ENCODE data around the gene OSBPL10. TPM values are rescaled to one million over a fixed set of nuclear protein-coding genes. Genes with fewer than 3 reads are reported as not detected.

The OSBPL10 gene
- polyA plus RNA-seq, 1 donor from 2014 or later, result 2.0 TPM

DNA sequence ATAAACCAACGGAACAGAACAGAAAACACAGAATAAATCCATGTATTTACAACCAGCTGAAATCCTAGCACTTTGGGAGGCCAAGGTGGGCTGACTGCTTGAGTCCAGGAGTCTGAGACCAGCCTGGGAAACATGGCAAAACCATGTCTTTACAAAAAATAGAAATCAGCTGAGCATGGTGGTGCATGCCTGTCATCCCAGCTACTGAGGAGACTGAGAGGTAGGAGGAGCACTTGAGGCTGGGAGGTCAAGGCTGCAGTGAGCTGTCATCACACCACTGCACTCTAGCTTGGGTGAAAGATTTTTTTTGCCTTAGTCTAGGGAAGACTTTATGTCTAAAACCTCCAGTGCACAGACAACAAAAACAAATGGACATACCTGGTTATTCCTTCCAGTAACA, 327.6 kb downstream of the OSBPL10 start:
- Histone ChIP-seq H3F3A (ENCODE audit: insufficient read depth, low read length, poor library complexity, severe bottlenecking) (no peaks in the 10 kb centered on the region), H3K36me3 (ENCODE audit: insufficient read depth, low read length) (peaks cover 2% of the 10 kb centered on the region), H3K9me2 (ENCODE audit: insufficient read depth, low read length) (no peaks in the 10 kb centered on the region), H2AFZ (ENCODE audit: low read depth, low read length) (no peak overlapping the region), H3K4me2 (ENCODE audit: low read length) (no peak overlapping the region), H3K79me2 (replicated peaks; ENCODE audit: insufficient read depth, low read length) (no peaks in the 10 kb centered on the region), H3K4me3 (ENCODE audit: low read length) (no peak overlapping the region), H3K9ac (ENCODE audit: low read length) (no peak overlapping the region), H3K9me3 (ENCODE audit: low read length) (peaks cover 4% of the 10 kb centered on the region), H3K27me3 (ENCODE audit: insufficient read depth, low read depth, low read length) (no peaks in the 10 kb centered on the region), H4K20me1 (ENCODE audit: insufficient read depth) (no peaks in the 10 kb centered on the region), H3K27ac (ENCODE audit: low read length) (no peak overlapping the region)
- TF ChIP-seq TAF1 (IDR thresholded peaks at IDR 0.05; ENCODE audit: low read depth) (no peak), SMC3 (conservative IDR thresholded peaks at IDR 0.05; ENCODE audit: poor library complexity) (no peak), EZH2 (IDR thresholded peaks at IDR 0.05; ENCODE audit: borderline replicate concordance, insufficient read depth, low read length, poor library complexity, severe bottlenecking) (no peak), RAD21 (conservative IDR thresholded peaks at IDR 0.05) (no peak), EP300 (conservative IDR thresholded peaks at IDR 0.05; ENCODE audit: poor library complexity, severe bottlenecking) (no peak), CTCF (IDR thresholded peaks at IDR 0.05; ENCODE audit: poor library complexity, severe bottlenecking) (no peak), POLR2AphosphoS5 (IDR thresholded peaks at IDR 0.05) (no peak), MXI1 (conservative IDR thresholded peaks at IDR 0.05; ENCODE audit: poor library complexity, severe bottlenecking) (no peak)
- TF ChIP-seq, protein P1, sequence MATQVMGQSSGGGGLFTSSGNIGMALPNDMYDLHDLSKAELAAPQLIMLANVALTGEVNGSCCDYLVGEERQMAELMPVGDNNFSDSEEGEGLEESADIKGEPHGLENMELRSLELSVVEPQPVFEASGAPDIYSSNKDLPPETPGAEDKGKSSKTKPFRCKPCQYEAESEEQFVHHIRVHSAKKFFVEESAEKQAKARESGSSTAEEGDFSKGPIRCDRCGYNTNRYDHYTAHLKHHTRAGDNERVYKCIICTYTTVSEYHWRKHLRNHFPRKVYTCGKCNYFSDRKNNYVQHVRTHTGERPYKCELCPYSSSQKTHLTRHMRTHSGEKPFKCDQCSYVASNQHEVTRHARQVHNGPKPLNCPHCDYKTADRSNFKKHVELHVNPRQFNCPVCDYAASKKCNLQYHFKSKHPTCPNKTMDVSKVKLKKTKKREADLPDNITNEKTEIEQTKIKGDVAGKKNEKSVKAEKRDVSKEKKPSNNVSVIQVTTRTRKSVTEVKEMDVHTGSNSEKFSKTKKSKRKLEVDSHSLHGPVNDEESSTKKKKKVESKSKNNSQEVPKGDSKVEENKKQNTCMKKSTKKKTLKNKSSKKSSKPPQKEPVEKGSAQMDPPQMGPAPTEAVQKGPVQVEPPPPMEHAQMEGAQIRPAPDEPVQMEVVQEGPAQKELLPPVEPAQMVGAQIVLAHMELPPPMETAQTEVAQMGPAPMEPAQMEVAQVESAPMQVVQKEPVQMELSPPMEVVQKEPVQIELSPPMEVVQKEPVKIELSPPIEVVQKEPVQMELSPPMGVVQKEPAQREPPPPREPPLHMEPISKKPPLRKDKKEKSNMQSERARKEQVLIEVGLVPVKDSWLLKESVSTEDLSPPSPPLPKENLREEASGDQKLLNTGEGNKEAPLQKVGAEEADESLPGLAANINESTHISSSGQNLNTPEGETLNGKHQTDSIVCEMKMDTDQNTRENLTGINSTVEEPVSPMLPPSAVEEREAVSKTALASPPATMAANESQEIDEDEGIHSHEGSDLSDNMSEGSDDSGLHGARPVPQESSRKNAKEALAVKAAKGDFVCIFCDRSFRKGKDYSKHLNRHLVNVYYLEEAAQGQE (IDR thresholded peaks at IDR 0.05; ENCODE audit: borderline replicate concordance), result no peak

- Histone ChIP-seq H3K27me3 (ENCODE audit: insufficient read depth, low read depth, low read length) (no peaks in the 10 kb centered on the region), H4K20me1 (ENCODE audit: insufficient read depth) (no peaks in the 10 kb centered on the region), H3K4me3 (ENCODE audit: low read length) (no peak overlapping the region), H3K9me2 (ENCODE audit: insufficient read depth, low read length) (no peaks in the 10 kb centered on the region), H3K9ac (ENCODE audit: low read length) (no peak overlapping the region), H2AFZ (ENCODE audit: low read depth, low read length) (no peak overlapping the region), H3K27ac (ENCODE audit: low read length) (no peak overlapping the region), H3K36me3 (ENCODE audit: insufficient read depth, low read length) (peaks cover 5% of the 10 kb centered on the region), H3F3A (ENCODE audit: insufficient read depth, low read length, poor library complexity, severe bottlenecking) (no peaks in the 10 kb centered on the region), H3K9me3 (ENCODE audit: low read length) (peaks cover 4% of the 10 kb centered on the region), H3K4me2 (ENCODE audit: low read length) (no peak overlapping the region), H3K79me2 (replicated peaks; ENCODE audit: insufficient read depth, low read length) (no peaks in the 10 kb centered on the region)
- TF ChIP-seq EZH2 (IDR thresholded peaks at IDR 0.05; ENCODE audit: borderline replicate concordance, insufficient read depth, low read length, poor library complexity, severe bottlenecking), result no peak
- TF ChIP-seq, protein P1 (IDR thresholded peaks at IDR 0.05; ENCODE audit: borderline replicate concordance), result no peak
- TF ChIP-seq RAD21 (conservative IDR thresholded peaks at IDR 0.05), result no peak
- TF ChIP-seq POLR2AphosphoS5 (IDR thresholded peaks at IDR 0.05), result no peak
- TF ChIP-seq EP300 (conservative IDR thresholded peaks at IDR 0.05; ENCODE audit: poor library complexity, severe bottlenecking), result no peak
- TF ChIP-seq TAF1 (IDR thresholded peaks at IDR 0.05; ENCODE audit: low read depth), result no peak
- TF ChIP-seq MXI1 (conservative IDR thresholded peaks at IDR 0.05; ENCODE audit: poor library complexity, severe bottlenecking), result no peak
- no peak for TF ChIP-seq SMC3 (conservative IDR thresholded peaks at IDR 0.05; ENCODE audit: poor library complexity)
- TF ChIP-seq CTCF (IDR thresholded peaks at IDR 0.05; ENCODE audit: poor library complexity, severe bottlenecking), result no peak
Observed at GRCh38 chr3:31652296-31652695, 328.8 kb downstream of the OSBPL10 start.

Data from neural cell (in vitro differentiated cells).